Measurements from ENCODE around the gene OMA1. TPM values are rescaled to one million over a fixed set of nuclear protein-coding genes. Genes with fewer than 3 reads are reported as not detected.
"Not testable (repeated sequence)": the region's sequence is repeated elsewhere in the genome, so short reads cannot be mapped to it uniquely, and the experiment has no call there.

Gene OMA1
- total RNA-seq, 1 donor from 2014 or later: 33.4 TPM

- no peak overlapping the region for H3K27ac ChIP-seq
- no peaks in the 10 kb centered on the region for H3K27me3 ChIP-seq (ENCODE audit: low read depth)
- intact Hi-C loops (cut with DNase I): no loop called here
- H3K36me3 ChIP-seq: peaks cover 14% of the 10 kb centered on the region
- ATAC-seq (no peak), DNase-seq (no peak)
- H3K9me3 ChIP-seq: no peaks in the 10 kb centered on the region
- TF ChIP-seq CTCF (IDR thresholded peaks at IDR 0.05): no peak
- no peak overlapping the region for H3K4me3 ChIP-seq
- no peaks in the 10 kb centered on the region for H3K4me1 ChIP-seq
These were observed 44.0 kb downstream of the OMA1 start for GRCh38 chr1:58502519-58502918.

GRCh38 chr1:58500043-58500442 lies 46.5 kb downstream of the OMA1 start:
- DNase-seq: no peak
- H3K27ac ChIP-seq: no peak overlapping the region
- H3K4me1 ChIP-seq: no peaks in the 10 kb centered on the region
- no peaks in the 10 kb centered on the region for H3K27me3 ChIP-seq (ENCODE audit: low read depth)
- no peak for ATAC-seq
- H3K36me3 ChIP-seq: peaks cover 14% of the 10 kb centered on the region
- no peaks in the 10 kb centered on the region for H3K9me3 ChIP-seq
- intact Hi-C loops (cut with DNase I): no loop called here
- H3K4me3 ChIP-seq: no peak overlapping the region
- no peak for TF ChIP-seq CTCF (IDR thresholded peaks at IDR 0.05)

GRCh38 chr1:58497499-58497898 lies 49.0 kb downstream of the OMA1 start:
- Histone ChIP-seq H3K27me3 (ENCODE audit: low read depth) (no peaks in the 10 kb centered on the region), H3K9me3 (no peaks in the 10 kb centered on the region), H3K27ac (no peak overlapping the region), H3K4me1 (no peaks in the 10 kb centered on the region), H3K4me3 (no peak overlapping the region), H3K36me3 (no peaks in the 10 kb centered on the region)
- TF ChIP-seq CTCF (IDR thresholded peaks at IDR 0.05): no peak
- intact Hi-C loops (cut with DNase I): no loop called here
- DNase-seq: no peak
- ATAC-seq: no peak

- H3K36me3 ChIP-seq: no peaks in the 10 kb centered on the region
- no peak overlapping the region for H3K27ac ChIP-seq
- no peak for DNase-seq
- no peaks in the 10 kb centered on the region for H3K27me3 ChIP-seq (ENCODE audit: low read depth)
- no peak overlapping the region for H3K4me3 ChIP-seq
- ATAC-seq: no peak
- H3K9me3 ChIP-seq: no peaks in the 10 kb centered on the region
- H3K4me1 ChIP-seq: no peaks in the 10 kb centered on the region
- intact Hi-C loops (cut with DNase I): no loop called here
- no peak for TF ChIP-seq CTCF (IDR thresholded peaks at IDR 0.05)
These were observed 50.5 kb downstream of the OMA1 start for GRCh38 chr1:58496042-58496441.

GRCh38 chr1:58488914-58489313 lies 57.6 kb downstream of the OMA1 start:
- H3K9me3 ChIP-seq; ATAC-seq; H3K27ac ChIP-seq; H3K36me3 ChIP-seq; H3K4me1 ChIP-seq; intact Hi-C loops (cut with DNase I); H3K4me3 ChIP-seq; H3K27me3 ChIP-seq (ENCODE audit: low read depth); DNase-seq: not testable (repeated sequence)

GRCh38 chr1:58487002-58487401 lies 59.5 kb downstream of the OMA1 start:
- Histone ChIP-seq H3K27ac (no peak overlapping the region), H3K4me1 (no peaks in the 10 kb centered on the region), H3K27me3 (ENCODE audit: low read depth) (no peaks in the 10 kb centered on the region), H3K9me3 (no peaks in the 10 kb centered on the region), H3K4me3 (no peak overlapping the region), H3K36me3 (peaks cover 8% of the 10 kb centered on the region)
- DNase-seq (no peak), ATAC-seq (no peak)
- intact Hi-C loops (cut with DNase I): no loop called here
- TF ChIP-seq CTCF (IDR thresholded peaks at IDR 0.05): no peak

All from lower lobe of right lung (tissue), 2 donors.